H9 (cell line): ENCODE data around the gene NLRX1. TPM values are rescaled to one million over a fixed set of nuclear protein-coding genes. Genes with fewer than 3 reads are reported as not detected.

Experiments
- DNase-seq: peaks from one replicate; pipeline ENCODE4 v3.0.0-alpha.2; 2017
- H2AFZ ChIP-seq: one replicate; pipeline ENCODE4 v1.6.1; 2013; ENCODE audit warnings: mild to moderate bottlenecking, low read length, control low read depth, moderate library complexity
- H2AK5ac ChIP-seq: 2 replicates; pipeline ENCODE4 v1.6.1; 2013; ENCODE audit warnings: low read length, control low read depth, mixed read lengths; ENCODE audit not compliant: insufficient read length
- H2BK120ac ChIP-seq: one replicate; pipeline ENCODE4 v1.6.1; 2013; ENCODE audit warnings: low read depth, mild to moderate bottlenecking, low read length, control low read depth, inconsistent platforms; ENCODE audit not compliant: poor library complexity, severe bottlenecking
- H2BK12ac ChIP-seq: 2 replicates; pipeline ENCODE4 v1.6.1; 2013; ENCODE audit warnings: low read length, control low read depth, mixed read lengths, low read depth; ENCODE audit not compliant: insufficient read length
- H2BK15ac ChIP-seq: 2 replicates; pipeline ENCODE4 v1.6.1; 2013; ENCODE audit warnings: low read depth, low read length, control low read depth
- H2BK20ac ChIP-seq: one replicate; pipeline ENCODE4 v1.6.1; 2013; ENCODE audit warnings: low read depth, mild to moderate bottlenecking, low read length, control low read depth, inconsistent platforms; ENCODE audit not compliant: poor library complexity, severe bottlenecking
- H2BK5ac ChIP-seq: 2 replicates; pipeline ENCODE4 v1.6.1; 2013; ENCODE audit warnings: low read length, control low read depth, mixed read lengths; ENCODE audit not compliant: insufficient read length
- H3K14ac ChIP-seq: 2 replicates; pipeline ENCODE4 v1.6.1; 2013; ENCODE audit warnings: low read length, control low read depth; ENCODE audit not compliant: insufficient read depth
- H3K18ac ChIP-seq: 2 replicates; pipeline ENCODE4 v1.6.1; 2013; ENCODE audit warnings: low read depth, mild to moderate bottlenecking, mixed read lengths, low read length, control low read depth; ENCODE audit not compliant: insufficient read length
- H3K23ac ChIP-seq: 2 replicates; pipeline ENCODE4 v1.6.1; 2013; ENCODE audit warnings: low read length, control low read depth, mixed read lengths, low read depth; ENCODE audit not compliant: insufficient read length
- H3K23me2 ChIP-seq: 2 replicates; pipeline ENCODE4 v1.6.1; 2013; ENCODE audit warnings: low read depth, mild to moderate bottlenecking, mixed read lengths, low read length, control low read depth; ENCODE audit not compliant: insufficient read length, poor library complexity, severe bottlenecking
- H3K27ac ChIP-seq: 2 replicates; pipeline ENCODE4 v1.5.1; 2013; ENCODE audit warnings: low read length, control low read depth, mixed read lengths, low read depth; ENCODE audit not compliant: insufficient read length
- H3K27me3 ChIP-seq: 2 replicates; pipeline ENCODE4 v1.6.1; 2013; ENCODE audit warnings: low read length, control low read depth, inconsistent platforms; ENCODE audit not compliant: insufficient read depth
- H3K4ac ChIP-seq: 2 replicates; pipeline ENCODE4 v1.6.1; 2013; ENCODE audit warnings: low read depth, mild to moderate bottlenecking, control low read depth, inconsistent platforms, low read length, moderate library complexity
- H3K4me1 ChIP-seq: 2 replicates; pipeline ENCODE4 v1.6.1; 2013; ENCODE audit warnings: low read length, control low read depth, inconsistent platforms; ENCODE audit not compliant: insufficient read depth
- H3K4me2 ChIP-seq: 2 replicates; pipeline ENCODE4 v1.6.1; 2013; ENCODE audit warnings: low read length, control low read depth, mixed read lengths; ENCODE audit not compliant: insufficient read length, insufficient read depth
- H3K56ac ChIP-seq: 2 replicates; pipeline ENCODE4 v1.6.1; 2013; ENCODE audit warnings: low read depth, mild to moderate bottlenecking, mixed read lengths, low read length, control low read depth; ENCODE audit not compliant: insufficient read length
- H3K79me1 ChIP-seq: 2 replicates; pipeline ENCODE4 v1.6.1; 2013; ENCODE audit warnings: low read depth, mild to moderate bottlenecking, moderate library complexity, low read length, control low read depth, inconsistent platforms; ENCODE audit not compliant: insufficient read depth, poor library complexity, severe bottlenecking
- H3K79me2 ChIP-seq: 2 replicates; pipeline ENCODE4 v1.6.1; 2013; ENCODE audit warnings: low read length, control low read depth, inconsistent platforms; ENCODE audit not compliant: insufficient read depth
- H3K9ac ChIP-seq: 2 replicates; pipeline ENCODE4 v1.6.1; 2013; ENCODE audit warnings: low read length, control low read depth, mixed read lengths; ENCODE audit not compliant: insufficient read length; ENCODE audit errors: extremely low read depth
- H3K9me3 ChIP-seq: one replicate; pipeline ENCODE4 v1.6.1; 2013; ENCODE audit warnings: low read depth, low read length, inconsistent platforms; ENCODE audit not compliant: control insufficient read depth
- H3T11ph ChIP-seq: one replicate; pipeline ENCODE4 v1.6.1; 2013; ENCODE audit warnings: mild to moderate bottlenecking, low read length, control low read depth, inconsistent platforms
- H4K20me1 ChIP-seq: one replicate; pipeline ENCODE4 v1.6.1; 2013; ENCODE audit not compliant: control insufficient read depth, insufficient read length, insufficient read depth
- H4K5ac ChIP-seq: 2 replicates; pipeline ENCODE4 v1.6.1; 2013; ENCODE audit warnings: low read depth, mild to moderate bottlenecking, mixed read lengths, low read length, control low read depth; ENCODE audit not compliant: insufficient read length
- H4K8ac ChIP-seq: replicated peaks from 2 replicates; pipeline ENCODE4 v1.6.1; 2013; ENCODE audit warnings: low read length, control low read depth, mixed read lengths, low read depth; ENCODE audit not compliant: insufficient read length
- H4K91ac ChIP-seq: 2 replicates; pipeline ENCODE4 v1.6.1; 2013; ENCODE audit warnings: low read depth, mild to moderate bottlenecking, moderate library complexity, mixed read lengths, low read length, control low read depth; ENCODE audit not compliant: insufficient read length
- H3K27ac Mint-ChIP-seq, 3 experiments: 2 replicates in 2 of 3; 3 replicates in 1 of 3; pipeline ENCODE4 v1.8.0; 2020 to 2021; ENCODE audit warnings: mixed read lengths in 3 of 3, mild to moderate bottlenecking in 1 of 3, moderate library complexity in 1 of 3
- H3K27me3 Mint-ChIP-seq: 2 replicates; pipeline ENCODE4 v1.8.0; 2021; ENCODE audit warnings: low read depth, mild to moderate bottlenecking, moderate library complexity, mixed read lengths
- H3K36me3 Mint-ChIP-seq, 3 experiments: 2 replicates in 2 of 3; 3 replicates in 1 of 3; pipeline ENCODE4 v1.8.0; 2020 to 2021; ENCODE audit warnings: low read depth in 3 of 3, mixed read lengths in 3 of 3; ENCODE audit not compliant: insufficient read depth in 1 of 3
- H3K4me1 Mint-ChIP-seq, 2 experiments: 2 replicates each; pipeline ENCODE4 v1.8.0; 2020; ENCODE audit warnings: mixed read lengths in 2 of 2
- H3K4me3 Mint-ChIP-seq, 2 experiments: 2 replicates in 1 of 2; 3 replicates in 1 of 2; pipeline ENCODE4 v1.8.0; 2020 to 2021; ENCODE audit warnings: mild to moderate bottlenecking in 2 of 2, mixed read lengths in 2 of 2, moderate library complexity in 1 of 2
- H3K9me3 Mint-ChIP-seq, 2 experiments: 2 replicates in 1 of 2; 3 replicates in 1 of 2; pipeline ENCODE4 v1.8.0; 2020; ENCODE audit warnings: mild to moderate bottlenecking in 2 of 2, mixed read lengths in 2 of 2, moderate library complexity in 1 of 2
- CTCF ChIP-seq: fragments of 200-600 bp; sonication (generic); conservative IDR thresholded peaks from 3 replicates; pipeline ENCODE4 v1.8.0; 2021; ENCODE audit warnings: antibody characterized with exemption, mild to moderate bottlenecking
- WGBS: extraction: QIAGEN DNeasy Blood & Tissue Kit; methylation state at CpG from one replicate; pipeline ENCODE4 v1.1.7; 2013; ENCODE audit warnings: missing lambda C conversion rate, low lambda C conversion rate, mixed read lengths; ENCODE audit not compliant: insufficient read length; ENCODE audit errors: extremely low coverage; 5-methylcytosine and 5-hydroxymethylcytosine counted together
- total RNA-seq: library from RNA; stranded (reverse); gene quantifications from 2 replicates; pipeline ENCODE4 v1.2.1, GENCODE V29; 2021

The NLRX1 gene
- total RNA-seq, 1 experiment from 2014 or later, result 18.2 TPM

GRCh38 chr11:119161871-119162270 lies 6.7 kb upstream of the NLRX1 start:
- H2AK5ac ChIP-seq, result no peak overlapping the region
- H2BK12ac ChIP-seq, result no peak overlapping the region
- no peak overlapping the region for H3K4me2 ChIP-seq
- Mint-ChIP-seq H3K27me3 (peaks cover 4% of the 10 kb centered on the region), H3K4me1 (peaks cover 14 to 19% of the 10 kb centered on the region in 2 experiments), H3K27ac (no peak overlapping the region), H3K4me3 (no peak overlapping the region), H3K36me3 (no peaks in the 10 kb centered on the region), H3K9me3 (no peaks in the 10 kb centered on the region)
- H4K5ac ChIP-seq, result no peak overlapping the region
- no peak overlapping the region for H2BK20ac ChIP-seq
- H2BK15ac ChIP-seq, result no peak overlapping the region
- WGBS, result no CpG with 5 or more reads among the region's 8 CpGs
- H3K18ac ChIP-seq, result no peak overlapping the region
- no peaks in the 10 kb centered on the region for H4K20me1 ChIP-seq
- H3K79me2 ChIP-seq, result no peaks in the 10 kb centered on the region
- H3K4me1 ChIP-seq, result peaks cover 3% of the 10 kb centered on the region; the same call in 1 of the 2 replicates
- H3K79me1 ChIP-seq, result no peaks in the 10 kb centered on the region
- no peak overlapping the region for H3K9ac ChIP-seq
- DNase-seq, result no peak
- no peak overlapping the region for H3K27ac ChIP-seq
- H2BK120ac ChIP-seq, result no peak overlapping the region
- no peak overlapping the region for H2AFZ ChIP-seq
- no peak overlapping the region for H4K91ac ChIP-seq
- no peaks in the 10 kb centered on the region for H3K23me2 ChIP-seq
- no peak overlapping the region for H3K4ac ChIP-seq
- TF ChIP-seq CTCF, result no peak
- H3K14ac ChIP-seq, result no peak overlapping the region
- H3K23ac ChIP-seq, result no peak overlapping the region
- no peaks in the 10 kb centered on the region for H3K9me3 ChIP-seq
- no peaks in the 10 kb centered on the region for H3K27me3 ChIP-seq
- H3K56ac ChIP-seq, result no peak overlapping the region
- no peak overlapping the region for H4K8ac ChIP-seq
- H2BK5ac ChIP-seq, result no peak overlapping the region
- H3T11ph ChIP-seq, result no peak overlapping the region
